GM21786 (cell line): ENCODE results near the gene TNFSF11.
"Not testable (repeated sequence)": the region's sequence is repeated elsewhere in the genome, so short reads cannot be mapped to it uniquely, and the experiment has no call there.

Experiments
- ATAC-seq: cut with Tn5 transposase; IDR thresholded peaks from one replicate; pipeline ENCODE4 v1.9.1; 2021; ENCODE audit not compliant: unreplicated experiment

The TNFSF11 gene

DNA sequence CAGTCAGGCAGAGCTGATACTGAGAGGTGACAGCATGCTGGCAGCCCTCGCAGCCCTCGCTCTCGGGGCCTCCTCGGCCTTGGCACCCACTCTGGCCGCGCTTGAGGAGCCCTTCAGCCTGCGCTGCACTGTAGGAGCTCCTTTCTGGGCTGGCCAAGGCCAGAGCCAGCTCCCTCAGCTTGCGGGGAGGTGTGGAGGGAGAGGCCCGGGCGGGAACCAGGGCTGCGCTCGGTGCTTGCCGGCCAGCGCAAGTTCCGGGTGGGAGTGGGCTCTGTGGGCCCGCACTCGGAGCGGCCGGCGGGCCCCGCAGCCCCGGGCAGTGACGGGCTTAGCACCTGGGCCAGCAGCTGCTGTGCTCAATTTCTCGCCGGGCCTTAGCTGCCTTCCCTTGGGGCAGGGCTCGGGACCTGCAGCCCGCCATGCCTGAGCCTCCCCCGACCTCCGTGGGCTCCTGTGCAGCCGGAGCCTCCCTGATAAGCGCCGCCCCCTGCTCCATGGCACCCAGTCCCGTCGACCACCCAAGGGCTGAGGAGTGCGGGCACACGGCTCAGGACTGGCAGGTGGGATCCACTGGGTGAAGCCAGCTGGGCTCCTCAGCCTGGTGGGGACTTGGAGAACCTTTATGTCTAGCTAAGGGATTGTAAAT is 14.3 kb upstream of the TNFSF11 start:
- ATAC-seq, result not testable (repeated sequence)

DNA sequence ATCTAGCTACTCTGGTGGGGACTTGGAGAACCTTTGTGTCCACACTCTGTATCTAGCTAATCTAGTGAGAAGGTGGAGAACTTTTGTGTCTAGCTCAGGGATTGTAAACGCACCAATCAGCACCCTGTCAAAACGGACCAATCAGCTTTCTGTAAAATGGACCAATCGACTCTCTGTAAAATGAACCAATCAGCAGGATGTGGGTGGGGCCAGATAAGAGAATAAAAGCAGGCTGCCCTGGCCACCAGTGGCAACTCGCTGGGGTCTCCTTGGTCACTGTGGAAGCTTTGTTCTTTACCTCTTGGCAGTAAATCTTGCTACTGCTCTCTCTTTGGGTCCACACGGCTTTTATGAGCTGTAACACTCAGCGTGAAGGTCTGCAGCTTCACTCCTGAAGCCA is 13.6 kb upstream of the TNFSF11 start:
- not testable (repeated sequence) for ATAC-seq

DNA sequence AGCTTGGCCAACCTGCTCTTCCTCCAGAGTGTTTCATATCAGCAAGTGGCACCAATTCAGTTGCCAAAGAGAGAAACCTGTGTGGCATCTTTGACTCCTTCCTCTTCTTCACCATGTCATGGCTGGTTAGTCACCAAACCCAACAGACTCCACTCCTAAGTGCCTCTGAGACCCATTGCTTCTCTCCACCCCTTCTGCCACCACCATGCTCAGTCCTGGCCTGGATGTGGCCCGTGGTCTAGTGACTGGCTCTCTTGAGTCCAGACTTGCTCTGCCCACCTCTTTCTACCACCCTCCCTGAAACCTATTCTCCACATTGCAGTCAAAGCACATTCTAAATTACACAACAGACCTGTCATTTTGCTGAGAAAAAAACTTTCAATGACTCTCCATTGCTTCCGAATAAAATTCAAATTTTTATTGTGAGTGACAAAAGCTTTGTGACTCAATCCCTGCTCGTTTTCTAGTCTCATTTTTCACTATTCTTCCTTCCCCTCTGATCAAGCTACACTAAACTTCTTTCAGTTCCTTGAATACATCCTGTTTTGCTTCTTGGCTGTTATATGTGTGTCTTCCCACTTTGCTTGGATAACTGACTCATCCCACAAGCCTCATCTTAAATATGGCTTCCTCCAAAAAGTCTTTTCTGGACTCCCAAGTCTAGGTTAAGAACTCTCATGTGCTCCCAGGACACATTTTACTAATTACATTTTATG is 12.0 kb upstream of the TNFSF11 start:
- no peak for ATAC-seq

DNA sequence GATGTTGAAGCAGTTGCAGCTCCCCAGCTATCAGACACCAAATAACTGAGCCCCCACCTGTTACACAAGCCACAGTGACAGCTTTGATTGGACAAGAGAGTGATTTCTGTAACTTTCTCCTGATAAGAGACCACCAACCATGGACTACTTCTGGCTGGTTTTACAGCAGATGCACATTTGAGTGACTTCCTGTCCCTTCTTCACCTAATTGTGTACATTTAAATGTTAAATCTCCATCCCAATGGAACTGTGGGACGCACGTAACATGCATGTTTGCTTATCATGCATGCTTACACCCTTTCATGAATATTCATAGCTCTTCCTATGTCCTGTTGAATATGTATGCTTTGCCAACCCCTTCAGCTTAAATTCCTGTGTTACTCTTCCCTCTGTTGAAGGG is 6.0 kb upstream of the TNFSF11 start:
- ATAC-seq, result no peak

DNA sequence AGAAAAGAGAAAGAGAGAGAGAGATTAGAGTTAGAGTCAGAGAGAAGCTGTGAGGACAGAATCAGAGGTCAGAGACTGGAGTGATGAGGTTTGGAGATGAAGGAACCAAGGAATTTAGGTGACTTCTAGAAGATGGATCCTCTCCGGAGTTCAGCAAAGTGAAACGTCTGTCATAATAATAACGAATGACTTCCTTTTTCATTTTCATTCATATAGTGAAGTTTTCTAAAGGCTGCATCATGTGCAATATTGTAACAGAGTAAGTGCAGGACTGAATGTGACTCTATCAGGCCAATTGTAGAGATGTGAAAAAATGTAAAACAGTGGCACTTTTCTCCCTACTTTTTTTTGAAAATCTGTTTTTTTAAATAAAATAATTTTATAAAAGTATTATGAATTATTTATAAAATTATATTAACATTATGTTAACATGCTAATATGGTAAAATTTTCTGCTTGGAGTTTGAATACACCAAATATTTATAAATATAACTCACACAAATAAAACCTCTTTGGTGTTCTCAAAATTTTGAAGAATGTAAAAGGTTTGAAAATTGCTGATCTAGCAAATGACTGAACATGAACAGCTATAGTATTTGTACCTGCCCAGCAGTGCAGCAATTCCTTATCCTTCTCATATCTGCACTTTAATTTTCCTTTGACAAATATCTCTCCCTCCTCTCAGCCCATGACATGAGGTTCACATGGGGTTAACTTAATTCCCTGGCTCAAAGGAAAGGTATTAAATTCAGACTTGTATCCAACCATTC is 4.2 kb upstream of the TNFSF11 start:
- ATAC-seq, result no peak

DNA sequence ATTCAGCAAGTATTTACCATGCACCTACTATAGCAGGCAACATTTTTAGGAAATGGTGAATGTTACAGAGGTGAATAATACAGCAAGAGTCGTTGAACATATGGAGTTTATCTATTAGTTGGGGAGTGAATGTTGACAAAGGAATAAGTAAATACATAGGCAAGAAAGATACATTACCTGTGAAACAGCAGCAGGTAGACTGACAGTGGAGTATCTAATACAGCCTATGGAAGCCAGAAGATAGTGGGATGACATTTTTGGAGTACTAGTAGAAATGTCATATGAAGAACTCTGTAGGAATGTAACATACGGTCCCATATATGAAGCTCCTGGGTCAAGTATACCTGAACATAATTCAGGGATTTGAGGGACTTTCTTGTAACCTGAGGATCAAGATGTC is 2.1 kb upstream of the TNFSF11 start:
- no peak for ATAC-seq

DNA sequence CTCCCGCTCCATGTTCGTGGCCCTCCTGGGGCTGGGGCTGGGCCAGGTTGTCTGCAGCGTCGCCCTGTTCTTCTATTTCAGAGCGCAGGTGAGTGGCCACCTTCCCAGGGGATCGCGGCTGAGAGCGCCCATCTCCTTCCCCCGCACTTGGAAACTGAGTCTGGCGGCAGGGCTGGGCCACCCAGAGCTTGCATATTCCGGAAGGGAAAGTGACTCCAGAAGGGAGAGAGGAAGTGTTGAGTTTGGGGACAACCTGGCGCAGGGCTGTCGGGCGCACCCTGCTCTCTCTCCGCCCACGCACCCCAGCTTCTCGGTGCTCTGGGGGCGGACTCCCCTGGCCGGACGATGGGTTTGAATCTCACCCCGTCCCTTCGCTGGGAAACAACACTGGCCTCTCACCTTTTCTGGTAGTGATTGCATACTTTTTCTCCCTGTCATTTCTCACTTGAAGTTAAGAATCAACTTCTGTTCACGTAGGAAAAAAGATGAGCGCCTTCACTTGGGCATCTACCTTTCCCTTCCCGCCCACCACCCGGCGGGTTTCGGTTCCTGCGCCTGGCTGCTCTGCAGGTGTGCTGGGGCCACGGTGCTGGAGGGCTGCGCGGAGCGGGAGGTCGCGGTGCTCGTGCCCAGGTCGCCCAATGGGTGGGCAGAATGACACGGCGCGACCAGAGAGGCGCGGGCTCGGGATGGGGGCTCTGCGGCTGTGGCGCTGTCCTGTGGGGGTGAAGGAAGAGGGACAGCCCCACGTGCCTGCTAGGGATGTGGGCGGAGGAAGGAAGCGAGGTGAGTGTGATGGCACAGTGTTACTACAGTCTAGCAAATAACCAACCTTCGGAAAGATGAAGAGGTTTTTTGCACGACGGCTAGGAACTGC is 721 bp downstream of the TNFSF11 start:
- peak; percentile 56 for ATAC-seq

DNA sequence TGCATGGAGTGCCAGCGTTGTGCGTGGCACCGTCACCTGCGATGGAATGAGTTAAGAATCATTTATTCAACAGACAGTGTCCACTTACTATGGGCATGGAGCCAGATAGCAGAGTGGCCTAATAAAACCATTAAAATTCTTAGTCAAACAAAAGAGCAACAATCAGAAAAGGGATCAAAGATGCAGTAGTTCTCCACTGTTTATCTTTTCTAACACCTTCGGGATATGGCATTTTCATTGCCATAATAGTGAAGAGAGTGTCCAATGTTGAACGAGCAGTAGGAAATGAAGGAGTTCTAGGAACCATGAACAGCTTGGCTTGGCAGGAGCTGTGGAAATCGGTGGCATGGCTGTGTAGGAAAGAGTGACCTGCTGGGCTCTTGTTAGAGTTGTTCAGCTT is 2.0 kb downstream of the TNFSF11 start:
- ATAC-seq, result no peak

DNA sequence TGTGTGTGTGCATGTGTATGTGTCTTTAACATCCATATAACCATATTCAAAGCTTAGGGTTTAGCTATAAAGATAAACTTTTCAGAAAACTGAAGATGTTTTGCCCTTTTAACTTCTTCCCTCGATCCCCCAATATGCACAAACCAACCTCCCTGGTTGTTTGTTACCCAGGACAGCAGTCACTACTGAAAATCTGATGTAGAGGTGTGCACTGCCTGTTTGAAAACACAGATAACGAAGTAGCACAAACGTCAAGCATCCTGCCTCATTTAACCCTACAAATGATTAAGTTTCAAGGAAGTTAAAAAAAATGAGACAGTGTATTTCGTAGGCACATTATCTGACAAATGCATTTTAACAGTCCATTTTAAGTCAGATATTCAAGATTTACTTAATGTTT is 3.6 kb downstream of the TNFSF11 start:
- ATAC-seq, result no peak

DNA sequence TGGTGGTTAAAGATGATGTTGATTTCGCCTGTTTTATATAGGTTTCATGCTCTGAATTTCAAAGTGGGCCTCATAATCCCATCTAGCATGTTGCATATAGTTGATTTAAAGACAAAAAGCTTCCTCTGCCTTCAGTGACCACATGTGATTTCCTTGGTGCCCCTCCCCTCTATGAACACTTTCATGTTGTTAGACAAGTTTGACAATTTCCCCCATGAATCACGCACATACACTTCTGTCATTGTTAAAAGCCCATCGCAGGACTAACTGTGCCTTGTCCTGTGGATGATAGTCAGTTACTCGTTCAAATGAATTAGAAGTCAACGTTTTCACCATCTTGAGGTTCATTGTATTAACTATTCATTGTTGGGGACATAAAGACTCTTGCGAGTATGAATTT is 6.7 kb downstream of the TNFSF11 start:
- ATAC-seq, result no peak

DNA sequence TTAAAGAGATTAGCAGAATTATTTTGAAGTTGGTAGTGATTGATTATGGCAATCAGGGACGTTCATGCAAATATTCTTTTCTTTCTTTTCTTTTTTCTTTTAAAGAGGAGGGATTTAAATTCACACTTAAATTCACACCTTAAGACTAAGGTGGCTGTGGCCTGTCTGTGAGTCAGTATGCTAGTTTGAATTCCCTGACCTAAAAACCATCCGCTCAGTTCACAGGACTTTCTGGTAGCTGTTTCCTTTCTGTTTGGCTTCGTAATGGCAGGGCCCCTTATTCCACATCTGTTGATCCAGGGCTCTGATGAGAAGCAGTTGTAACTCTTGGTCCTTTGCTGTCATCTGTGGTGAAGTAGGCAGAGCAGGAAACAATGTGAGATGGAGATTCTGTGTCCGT is 7.5 kb downstream of the TNFSF11 start:
- ATAC-seq, result no peak

DNA sequence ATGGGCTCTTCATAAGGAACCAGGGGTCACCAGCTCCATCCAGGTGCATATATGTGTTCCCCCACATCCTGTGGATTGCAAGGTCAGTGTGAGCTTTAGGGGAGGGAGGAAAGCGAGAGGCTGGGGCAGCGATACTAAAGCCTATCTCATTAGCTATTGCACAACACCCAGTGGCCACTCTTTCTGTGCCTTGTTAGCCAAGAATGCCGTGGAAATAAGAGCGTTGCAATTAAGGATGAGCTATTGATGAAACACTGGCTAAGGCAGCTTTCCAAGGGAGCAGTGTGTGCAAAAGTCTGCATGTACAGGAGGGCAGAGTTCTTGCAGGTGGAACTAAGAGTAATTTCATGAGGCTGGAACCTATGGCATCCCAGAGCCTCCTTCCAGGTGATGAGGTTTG is 17.6 kb downstream of the TNFSF11 start:
- no peak for ATAC-seq

DNA sequence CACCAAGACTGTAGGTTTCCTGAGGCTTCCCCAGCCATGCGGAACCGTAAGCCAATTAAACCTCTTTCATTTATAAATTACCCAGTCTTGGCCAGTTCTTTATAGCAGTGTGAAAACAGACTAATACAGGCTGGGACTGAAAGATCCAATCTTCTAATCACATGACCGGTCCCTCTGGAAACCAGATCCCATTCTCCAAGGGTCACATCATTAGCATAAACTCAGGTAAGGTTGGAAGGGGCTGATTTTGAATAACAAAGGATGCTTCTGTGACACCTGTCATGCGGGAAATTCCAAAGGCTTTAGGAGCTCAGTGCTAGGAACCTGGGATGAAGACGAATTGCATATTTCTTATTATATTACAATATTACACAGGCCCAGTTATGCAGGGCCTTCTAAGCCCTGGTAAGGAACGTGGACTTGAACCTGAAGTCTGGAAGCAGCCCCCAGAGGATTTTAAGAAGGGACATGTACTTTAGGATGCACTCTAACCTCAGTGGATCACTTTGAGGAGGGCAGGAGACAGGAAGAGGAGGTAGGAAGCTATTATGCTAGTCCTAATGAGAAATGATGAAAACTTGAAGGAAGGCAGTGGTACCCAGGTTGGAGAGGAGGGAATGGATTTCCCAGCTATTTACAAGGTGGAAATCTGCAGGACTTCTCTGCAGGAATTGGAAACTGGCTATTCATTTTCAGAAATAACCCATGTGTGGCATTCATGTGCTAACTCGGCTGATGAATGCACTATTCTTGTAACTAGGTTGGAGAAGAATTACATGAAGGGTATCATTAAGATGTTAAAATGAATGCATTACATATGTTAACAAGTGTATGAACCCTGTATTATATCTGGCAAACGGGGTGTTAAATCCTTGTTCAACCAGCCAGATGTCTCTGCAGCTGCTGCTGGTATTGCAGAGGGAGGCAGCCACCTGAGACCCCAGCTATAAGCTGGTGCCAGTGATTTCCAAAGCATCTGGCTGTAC is 19.3 kb downstream of the TNFSF11 start:
- no peak for ATAC-seq

DNA sequence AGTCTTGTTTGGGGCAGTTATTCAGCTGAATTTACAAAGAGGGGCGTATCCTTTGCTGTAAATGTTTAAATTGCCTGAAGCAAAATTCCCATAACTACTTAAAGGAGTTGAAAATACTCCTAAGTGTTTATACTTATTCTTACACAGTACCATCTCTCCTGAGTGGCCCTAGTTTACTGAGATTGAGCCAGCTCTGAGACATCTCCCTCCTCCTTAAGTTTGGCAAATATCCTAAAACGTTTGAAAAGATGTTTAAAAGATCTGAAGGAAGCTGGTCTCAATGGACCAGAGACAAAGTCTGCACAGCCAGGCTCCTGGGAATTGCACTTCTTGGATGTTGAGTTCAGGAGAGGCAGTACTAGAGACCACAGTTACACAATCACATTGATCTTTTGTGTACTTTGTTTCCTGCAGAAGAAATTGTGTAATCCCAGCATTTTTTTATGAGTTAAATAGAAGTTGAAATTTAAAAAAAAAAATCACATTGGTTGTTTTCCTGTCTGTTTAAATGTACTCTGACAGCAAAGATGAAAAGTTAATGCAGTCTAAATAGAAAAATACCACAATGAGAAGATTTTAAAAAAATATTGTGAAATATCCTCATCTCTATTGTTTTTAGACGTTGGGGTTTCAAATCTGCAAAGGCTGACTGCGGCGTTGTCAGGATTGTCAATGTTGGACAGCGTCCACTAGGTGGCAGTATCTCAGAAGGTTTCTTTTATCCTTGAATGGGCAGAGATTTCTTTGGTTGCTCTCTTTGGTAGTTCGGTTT is 20.7 kb downstream of the TNFSF11 start:
- ATAC-seq, result no peak

DNA sequence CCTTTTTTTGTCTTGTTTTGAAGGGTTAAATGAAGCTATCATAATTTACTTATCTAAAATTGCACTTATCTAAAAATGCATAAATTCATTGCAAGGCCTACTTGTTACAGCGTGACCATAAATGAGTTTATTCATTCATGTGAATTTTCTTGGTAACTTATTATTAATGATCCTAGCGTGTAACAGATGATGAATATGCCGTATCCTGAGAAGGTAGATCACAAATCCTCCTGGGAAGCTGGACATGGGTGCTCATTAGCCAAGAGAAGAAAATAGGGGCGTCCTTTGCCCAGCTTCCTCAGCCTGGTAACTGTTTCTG is 21.3 kb downstream of the TNFSF11 start:
- ATAC-seq, result no peak

DNA sequence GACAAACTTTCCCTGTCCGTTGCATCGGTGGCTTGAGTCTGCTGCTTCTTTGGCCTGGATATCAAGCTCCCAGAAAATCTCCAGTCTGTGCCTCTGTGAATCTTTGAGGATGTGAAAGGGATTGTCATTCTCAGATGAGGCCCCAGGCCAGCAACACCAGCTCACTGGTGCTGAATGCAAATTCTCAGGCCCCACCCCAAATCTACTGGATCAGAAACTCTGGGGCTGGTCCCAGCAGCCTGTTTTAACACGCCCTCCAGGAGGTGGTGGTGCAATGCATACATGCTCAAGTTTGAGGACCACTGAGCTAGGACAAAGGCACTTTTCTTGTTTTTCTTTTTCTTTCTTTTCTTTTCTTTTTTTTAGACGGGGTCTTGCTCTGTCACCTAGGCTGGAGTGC is 23.6 kb downstream of the TNFSF11 start:
- no peak for ATAC-seq

DNA sequence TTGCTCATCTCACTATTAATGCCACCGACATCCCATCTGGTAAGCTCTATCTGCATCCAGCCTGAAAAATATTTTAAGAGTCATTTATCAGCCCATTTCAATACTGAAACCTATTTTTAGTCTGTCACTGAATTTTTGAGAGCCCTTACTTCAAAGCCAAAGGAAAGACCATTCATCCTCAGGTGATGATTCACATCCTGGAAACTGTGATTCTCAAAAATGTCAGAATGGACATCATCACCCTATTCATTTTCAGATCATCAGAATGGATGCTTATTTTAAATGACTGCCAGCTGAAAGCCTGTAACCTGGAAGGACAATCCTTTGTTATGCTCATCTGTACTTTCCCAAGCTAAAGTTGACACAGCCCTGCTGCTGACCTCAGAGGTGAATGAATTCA is 27.0 kb downstream of the TNFSF11 start:
- no peak for ATAC-seq

DNA sequence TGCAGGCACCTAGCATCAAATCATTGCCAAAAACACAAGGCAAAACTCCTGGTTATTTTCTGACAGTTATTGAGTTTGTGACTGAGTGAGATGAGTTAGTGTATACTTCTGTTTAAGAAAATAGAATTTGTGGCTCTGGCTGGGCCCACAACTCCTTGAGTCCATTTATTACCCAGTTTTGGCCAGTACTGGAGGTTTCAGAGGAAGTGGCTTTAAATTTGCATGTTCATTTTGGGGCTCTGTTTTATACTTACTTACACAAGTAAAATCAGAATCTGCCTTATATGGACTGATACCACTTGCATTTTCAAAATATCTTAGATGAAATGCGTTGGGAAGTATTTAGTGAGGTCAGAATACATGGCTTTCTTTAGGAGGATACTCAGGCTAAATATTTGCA is 29.0 kb downstream of the TNFSF11 start:
- peak; percentile 83 for ATAC-seq

DNA sequence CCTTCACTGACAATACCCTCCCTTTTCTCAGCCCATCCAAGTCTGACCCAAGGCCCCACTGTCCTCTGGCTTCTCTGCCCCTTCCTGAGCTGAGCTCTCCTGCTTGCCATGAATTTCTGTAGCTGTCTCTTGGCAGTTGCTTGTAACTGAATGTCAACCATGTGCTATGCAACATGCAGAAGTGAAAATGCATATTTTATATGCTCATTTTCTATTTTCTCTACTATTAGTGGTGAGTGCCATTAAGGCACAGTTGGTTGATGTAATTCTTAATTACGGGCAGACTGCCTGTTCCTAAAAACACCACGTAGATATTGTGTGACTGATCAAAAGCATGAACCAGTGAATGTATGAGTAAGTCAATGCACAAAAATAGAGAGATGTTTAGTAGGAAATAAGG is 29.6 kb downstream of the TNFSF11 start:
- peak; percentile 17 for ATAC-seq
